PC-3 (cell line): ENCODE results near the gene ATP8A2. TPM values are rescaled to one million over a fixed set of nuclear protein-coding genes. Genes with fewer than 3 reads are reported as not detected.

Experiments
- ATAC-seq: fragments of 200-7000 bp; cut with Tn5 transposase; 2 replicates; pipeline ENCODE4 v1.9.1; 2020; ENCODE audit warnings: mild to moderate bottlenecking, moderate library complexity
- BruUV-seq: library from RNA; stranded (reverse); fragments of 400-500 nt; replicated peaks from 2 replicates; lab custom pipeline; 2021; lab: Mats Ljungman, UMichigan
- CTCF ChIA-PET: fragments of 300-600 bp; sonication (Branson Sonifier 250); formaldehyde crosslinking; loops from one replicate; lab custom pipeline; 2022; ENCODE audit warnings: antibody characterized with exemption; lab: Charles Lee
- POLR2A ChIA-PET: fragments of 300-600 bp; sonication (Branson Sonifier 250); formaldehyde crosslinking; loops from one replicate; lab custom pipeline; 2022; ENCODE audit warnings: antibody characterized with exemption; ENCODE audit not compliant: unreplicated experiment; lab: Charles Lee
- DNase-seq: peaks from one replicate; pipeline ENCODE4 v3.0.0-alpha.2; 2015
- H2AFZ ChIP-seq: fragments of 300-600 bp; sonication (generic); 2 replicates; pipeline ENCODE4 v1.6.0; 2016; ENCODE audit warnings: antibody characterized with exemption, low read length
- H3F3A ChIP-seq: fragments of 300-600 bp; sonication (generic); one replicate; pipeline ENCODE4 v1.6.0; 2017; ENCODE audit warnings: antibody characterized with exemption, low read length, control low read depth, mild to moderate bottlenecking; ENCODE audit not compliant: unreplicated experiment
- H3K27ac ChIP-seq: fragments of 300-600 bp; sonication (generic); 2 replicates; pipeline ENCODE4 v1.5.1; 2016; ENCODE audit warnings: mild to moderate bottlenecking, low read length
- H3K27me3 ChIP-seq: fragments of 300-600 bp; sonication (generic); 2 replicates; pipeline ENCODE4 v1.6.1; 2016; ENCODE audit warnings: low read length, mixed read lengths
- H3K36me3 ChIP-seq: fragments of 300-600 bp; sonication (generic); 2 replicates; pipeline ENCODE4 v1.6.1; 2016; ENCODE audit warnings: low read depth, mixed run types, low read length, mixed read lengths
- H3K4me1 ChIP-seq: fragments of 300-600 bp; sonication (generic); 2 replicates; pipeline ENCODE4 v1.5.1; 2016; ENCODE audit warnings: low read length; ENCODE audit not compliant: insufficient read depth
- H3K4me2 ChIP-seq: fragments of 300-600 bp; sonication (generic); 2 replicates; pipeline ENCODE4 v1.6.0; 2016; ENCODE audit warnings: low read length
- H3K4me3 ChIP-seq: fragments of 300-600 bp; sonication (generic); 2 replicates; pipeline ENCODE4 v1.5.1; 2016; ENCODE audit warnings: mild to moderate bottlenecking, low read length, mixed read lengths
- H3K79me2 ChIP-seq: fragments of 300-600 bp; sonication (generic); 2 replicates; pipeline ENCODE4 v1.6.1; 2017; ENCODE audit warnings: low read length, mixed read lengths
- H3K9ac ChIP-seq: fragments of 300-600 bp; sonication (generic); 2 replicates; pipeline ENCODE4 v1.6.0; 2016; ENCODE audit warnings: mild to moderate bottlenecking, low read length
- H3K9me2 ChIP-seq: fragments of 300-600 bp; sonication (generic); replicated peaks from 2 replicates; pipeline ENCODE4 v1.6.1; 2016; ENCODE audit warnings: mixed run types, low read length, mixed read lengths
- H3K9me3 ChIP-seq: fragments of 300-600 bp; sonication (generic); 2 replicates; pipeline ENCODE4 v1.6.1; 2016; ENCODE audit warnings: low read length, mixed read lengths
- H4K20me1 ChIP-seq: fragments of 300-600 bp; sonication (generic); 2 replicates; pipeline ENCODE4 v1.6.1; 2016; ENCODE audit warnings: low read length, mixed read lengths
- CTCF ChIP-seq: fragments of 300-600 bp; sonication (generic); conservative IDR thresholded peaks from 2 replicates; pipeline ENCODE4 v1.5.1; 2017; ENCODE audit warnings: antibody characterized with exemption, low read depth, mild to moderate bottlenecking, low read length
- EZH2 ChIP-seq: fragments of 300-600 bp; sonication (generic); IDR thresholded peaks from one replicate; pipeline ENCODE4 v1.6.1; 2017; ENCODE audit warnings: antibody characterized with exemption, mild to moderate bottlenecking, low read length; ENCODE audit not compliant: unreplicated experiment
- EZH2phosphoT487 ChIP-seq: fragments of 300-600 bp; sonication (generic); IDR thresholded peaks from 2 replicates; pipeline ENCODE4 v1.6.1; 2018; ENCODE audit warnings: mild to moderate bottlenecking, antibody characterized with exemption, low read length, borderline replicate concordance
- intact Hi-C: fragments of 100-400 bp; cut with micrococcal nuclease; formaldehyde crosslinking; loops from 2 replicates; pipeline ENCODE4 v1.9.0; 2023
- total RNA-seq: library from RNA; depleted of rRNA; stranded (reverse); fragments of >200 nt; gene quantifications from 2 replicates; pipeline ENCODE4 v1.2.3, GENCODE V29; 2014

ATP8A2 gene
- total RNA-seq, 1 experiment from 2014 or later = 0.04 TPM

GRCh38 chr13:25922376-25922775, 550.6 kb downstream of the ATP8A2 start:
- Histone ChIP-seq H3K27me3 (no peaks in the 10 kb centered on the region), H3K4me2 (no peak overlapping the region)

GRCh38 chr13:25923217-25924085, 551.7 kb downstream of the ATP8A2 start:
- H3K36me3 ChIP-seq = no peaks in the 10 kb centered on the region

More at GRCh38 chr13:25922376-25922775, 550.6 kb downstream of the ATP8A2 start:
- Histone ChIP-seq H3K4me1 (no peaks in the 10 kb centered on the region), H3K36me3 (no peaks in the 10 kb centered on the region), H3K9ac (no peak overlapping the region), H3K4me3 (no peak overlapping the region), H3K9me2 (no peaks in the 10 kb centered on the region), H3K79me2 (no peaks in the 10 kb centered on the region), H2AFZ (no peak overlapping the region), H3K9me3 (no peaks in the 10 kb centered on the region), H4K20me1 (no peaks in the 10 kb centered on the region), H3K27ac (no peak overlapping the region), H3F3A (no peaks in the 10 kb centered on the region)
- intact Hi-C loops = no loop called here
- ATAC-seq (no peak), DNase-seq (no peak)
- ChIA-PET POLR2A (no interaction called here), CTCF (no interaction called here)
- TF ChIP-seq CTCF (no peak), EZH2 (no peak), EZH2phosphoT487 (no peak)
- BruUV-seq = no TSS peak

More at GRCh38 chr13:25923217-25924085, 551.7 kb downstream of the ATP8A2 start:
- BruUV-seq = no TSS peak
- no peaks in the 10 kb centered on the region for H3K27me3 ChIP-seq
- H3K9me3 ChIP-seq = no peaks in the 10 kb centered on the region
- H3K4me1 ChIP-seq = no peaks in the 10 kb centered on the region
- no peak overlapping the region for H3K4me3 ChIP-seq
- no peaks in the 10 kb centered on the region for H3F3A ChIP-seq
- CTCF ChIA-PET = no interaction called here
- no peak overlapping the region for H3K9ac ChIP-seq
- DNase-seq = no peak
- H2AFZ ChIP-seq = no peak overlapping the region
- no peak overlapping the region for H3K27ac ChIP-seq
- H3K9me2 ChIP-seq = no peaks in the 10 kb centered on the region
- no peak for ATAC-seq
- H3K4me2 ChIP-seq = no peak overlapping the region
- TF ChIP-seq CTCF = no peak
- TF ChIP-seq EZH2phosphoT487 = no peak
- intact Hi-C loops = no loop called here
- no peaks in the 10 kb centered on the region for H3K79me2 ChIP-seq
- H4K20me1 ChIP-seq = no peaks in the 10 kb centered on the region
- POLR2A ChIA-PET = no interaction called here
